Activated CD8-positive, alpha-beta memory T cell treated with anti-CD3 and anti-CD28 coated beads for 1 hour (primary cell): Measurements from ENCODE around the gene LRRK1.
"Not testable (repeated sequence)": the region's sequence is repeated elsewhere in the genome, so short reads cannot be mapped to it uniquely, and the experiment has no call there.

ENCODE experiments used
- DNase-seq, 2 donors: peaks; one replicate each; pipeline ENCODE4 v3.0.0-alpha.2; 2020; ENCODE audit warnings: low read depth in 1 of 2; ENCODE audit errors: extremely low read depth in 1 of 2

Gene LRRK1

GRCh38 chr15:101066501-101067408, 147.6 kb downstream of the LRRK1 start:
- no peak for DNase-seq

- no peak for DNase-seq
Measured at GRCh38 chr15:101067660-101068522, 148.7 kb downstream of the LRRK1 start.

- no peak for DNase-seq
Measured at GRCh38 chr15:101068523-101068960, 149.4 kb downstream of the LRRK1 start.

- no peak for DNase-seq
Measured at GRCh38 chr15:101068961-101069653, 149.9 kb downstream of the LRRK1 start.

- DNase-seq = no peak
Measured at GRCh38 chr15:101069654-101069973, 150.5 kb downstream of the LRRK1 start.

GRCh38 chr15:101070024-101070423, 150.9 kb downstream of the LRRK1 start:
- no peak for DNase-seq

- DNase-seq = no peak
Measured at GRCh38 chr15:101070502-101071273, 151.5 kb downstream of the LRRK1 start.

- no peak for DNase-seq
Measured at GRCh38 chr15:101071651-101072050, 152.5 kb downstream of the LRRK1 start.

- not testable (repeated sequence) for DNase-seq
Measured at GRCh38 chr15:101072235-101072634, 153.1 kb downstream of the LRRK1 start.

GRCh38 chr15:101077806-101078668, 158.9 kb downstream of the LRRK1 start:
- not testable (repeated sequence) for DNase-seq

- DNase-seq = no peak
Measured at GRCh38 chr15:101078669-101079323, 159.6 kb downstream of the LRRK1 start.

GRCh38 chr15:101081900-101082299, 162.7 kb downstream of the LRRK1 start:
- no peak for DNase-seq

GRCh38 chr15:101083336-101084045, 164.3 kb downstream of the LRRK1 start:
- DNase-seq = no peak

GRCh38 chr15:101084801-101085200, 165.6 kb downstream of the LRRK1 start:
- DNase-seq = no peak

- no peak for DNase-seq
Measured at GRCh38 chr15:101085311-101085700, 166.1 kb downstream of the LRRK1 start.

- no peak for DNase-seq
Measured at GRCh38 chr15:101086394-101087171, 167.4 kb downstream of the LRRK1 start.

GRCh38 chr15:101087172-101087769, 168.1 kb downstream of the LRRK1 start:
- no peak for DNase-seq
